Kidney (tissue), 2 donors: ENCODE data around the gene UGT1A4. TPM values are rescaled to one million over a fixed set of nuclear protein-coding genes. Genes with fewer than 3 reads are reported as not detected.

Source experiments
- polyA plus RNA-seq: library from polyadenylated mRNA; stranded (reverse); fragments of 350-450 nt; fragmentation: Illumina TruSeq; extraction: RNeasy Lipid Tissue Mini Kit (QIAGEN cat#74804); gene quantifications from one replicate; pipeline ENCODE4 v1.2.3, GENCODE V29; 2014; ENCODE audit warnings: low read depth, low replicate concordance; ENCODE audit not compliant: insufficient read depth
- total RNA-seq: library from RNA; stranded (reverse); fragmentation: NEBNext Ultra II Directional; extraction: Animal tissue kit (Norgen Biotek cat#: 25700); gene quantifications from one replicate; pipeline ENCODE4 v1.2.1, GENCODE V29; 2021
- donor health status: DM: yes; HTN: yes; CAD: no.

The UGT1A4 gene
- total and polyA plus RNA-seq, 2 donors from 2014 or later: 0.84 to 1.1 TPM

Other genes with a start within 250 kb of the UGT1A4 start
- 51.6 TPM for gene USP40, start 152.0 kb upstream of the UGT1A4 start, total RNA-seq
- gene USP40, start 152.0 kb upstream of the UGT1A4 start, polyA plus RNA-seq: 28.5 TPM
- not detected for gene UGT1A8, start 101.1 kb upstream of the UGT1A4 start, total RNA-seq
- 30.0 TPM for gene UGT1A8, start 101.1 kb upstream of the UGT1A4 start, polyA plus RNA-seq
- gene UGT1A10, start 82.3 kb upstream of the UGT1A4 start, total RNA-seq: not detected
- 6.6 TPM for gene UGT1A10, start 82.3 kb upstream of the UGT1A4 start, polyA plus RNA-seq
- gene UGT1A9, start 46.8 kb upstream of the UGT1A4 start, total RNA-seq: 1.4 TPM
- gene UGT1A9, start 46.8 kb upstream of the UGT1A4 start, polyA plus RNA-seq: 414 TPM
- gene UGT1A7, start 36.8 kb upstream of the UGT1A4 start, total RNA-seq: 0.35 TPM
- gene UGT1A7, start 36.8 kb upstream of the UGT1A4 start, polyA plus RNA-seq: 1.3 TPM
- gene UGT1A6, start 25.8 kb upstream of the UGT1A4 start, total RNA-seq: 43.7 TPM
- 110 TPM for gene UGT1A6, start 25.8 kb upstream of the UGT1A4 start, polyA plus RNA-seq
- 2.1 TPM for gene UGT1A5, start 5.8 kb upstream of the UGT1A4 start, total RNA-seq
- not detected for gene UGT1A5, start 5.8 kb upstream of the UGT1A4 start, polyA plus RNA-seq
- gene UGT1A3, start 10.3 kb downstream of the UGT1A4 start, total RNA-seq: 0.57 TPM
- gene UGT1A3, start 10.3 kb downstream of the UGT1A4 start, polyA plus RNA-seq: 0.47 TPM
- gene UGT1A1, start 41.5 kb downstream of the UGT1A4 start, total RNA-seq: 1.4 TPM
- 3.6 TPM for gene UGT1A1, start 41.5 kb downstream of the UGT1A4 start, polyA plus RNA-seq
- not detected for gene MROH2A, start 59.6 kb downstream of the UGT1A4 start, total RNA-seq
- gene MROH2A, start 59.6 kb downstream of the UGT1A4 start, polyA plus RNA-seq: 1.8 TPM
- 0.94 TPM for gene HJURP, start 135.8 kb downstream of the UGT1A4 start, total RNA-seq
- not detected for gene HJURP, start 135.8 kb downstream of the UGT1A4 start, polyA plus RNA-seq
- 2.5 TPM for gene TRPM8, start 198.6 kb downstream of the UGT1A4 start, total RNA-seq
- not detected for gene TRPM8, start 198.6 kb downstream of the UGT1A4 start, polyA plus RNA-seq